ENCODE data around the gene LRRC8A. TPM values are rescaled to one million over a fixed set of nuclear protein-coding genes. Genes with fewer than 3 reads are reported as not detected.
"Not testable (repeated sequence)": the region's sequence is repeated elsewhere in the genome, so short reads cannot be mapped to it uniquely, and the experiment has no call there.

The LRRC8A gene
- total RNA-seq, 4 donors from 2014 or later, result 37.8 to 67.1 (median 47.8) TPM

- DNase-seq (ENCODE audit: low spot score) (no peak), ATAC-seq (ENCODE audit: low FRiP score) (no peak)
- no peak for TF ChIP-seq CTCF (IDR thresholded peaks at IDR 0.05)
These were observed 65.3 kb downstream of the LRRC8A start for GRCh38 chr9:128947277-128947526.

GRCh38 chr9:128947527-128948301 is 65.8 kb downstream of the LRRC8A start, which contains the start of the genes DOLK and NUP188:
DOLK (minus strand) TSS chr9:128947603; CDS start chr9:128947303, 300 bp downstream.
NUP188 (plus strand) TSS chr9:128947699; CDS start chr9:128947720, 21 bp downstream.
- TF ChIP-seq CTCF (IDR thresholded peaks at IDR 0.05), result peak in 1 of 3 donors; percentile 20
- DNase-seq (ENCODE audit: low spot score), result peak; percentile 98
- ATAC-seq (ENCODE audit: low FRiP score), result peak; percentile 84

GRCh38 chr9:128961403-128961802 is 79.5 kb downstream of the LRRC8A start:
- DNase-seq (ENCODE audit: low spot score); ATAC-seq (ENCODE audit: low FRiP score): not testable (repeated sequence)

Other genes with a start within 250 kb of the LRRC8A start
- 10 to 100 TPM; 12.8 to 24.7 (median 21.3) TPM for gene DYNC2I2, start 225.3 kb upstream of the LRRC8A start, total RNA-seq
- 100 to 1,000 TPM; 112 to 226 (median 139) TPM for gene SET, start 192.9 kb upstream of the LRRC8A start, total RNA-seq
- 10 to 100 TPM in 1 of 4 donors, 1 to 10 TPM in 3; 4.2 to 12.0 (median 7.5) TPM for gene PKN3, start 179.6 kb upstream of the LRRC8A start, total RNA-seq
- 10 to 100 TPM; 23.6 to 40.6 (median 30.8) TPM for gene ZDHHC12, start 158.0 kb upstream of the LRRC8A start, total RNA-seq
- gene ZER1, start 110.2 kb upstream of the LRRC8A start, total RNA-seq, result 10 to 100 TPM; 20.9 to 43.1 (median 30.7) TPM
- 10 to 100 TPM; 12.1 to 21.4 (median 14.9) TPM for gene TBC1D13, start 94.9 kb upstream of the LRRC8A start, total RNA-seq
- gene ENDOG, start 63.6 kb upstream of the LRRC8A start, total RNA-seq, result 10 to 100 TPM; 14.1 to 29.9 (median 20.3) TPM
- gene SPOUT1, start 52.3 kb upstream of the LRRC8A start, total RNA-seq, result 10 to 100 TPM; 15.1 to 25.1 (median 21.2) TPM
- gene KYAT1, start 183 bp upstream of the LRRC8A start, total RNA-seq, result 1 to 10 TPM; 2.9 to 9.3 (median 4.1) TPM
- gene PHYHD1, start 38.8 kb downstream of the LRRC8A start, total RNA-seq, result 10 to 100 TPM; 14.4 to 43.8 (median 32.4) TPM
- 10 to 100 TPM; 13.3 to 23.2 (median 17.7) TPM for gene DOLK, start 65.5 kb downstream of the LRRC8A start, total RNA-seq
- 10 to 100 TPM; 27.2 to 70.6 (median 38.3) TPM for gene NUP188, start 65.6 kb downstream of the LRRC8A start, total RNA-seq
- 10 to 100 TPM; 55.5 to 75.5 (median 65.1) TPM for gene SH3GLB2, start 146.2 kb downstream of the LRRC8A start, total RNA-seq
- gene MIGA2, start 154.5 kb downstream of the LRRC8A start, total RNA-seq, result 10 to 100 TPM; 19.4 to 38.5 (median 20.9) TPM
- 1 to 10 TPM; 4.8 to 7.2 (median 6.6) TPM for gene DOLPP1, start 199.0 kb downstream of the LRRC8A start, total RNA-seq
- 100 to 1,000 TPM in 1 of 4 donors, 10 to 100 TPM in 3; 47.3 to 107 (median 59.5) TPM for gene CRAT, start 228.7 kb downstream of the LRRC8A start, total RNA-seq
- 10 to 100 TPM; 37.2 to 49.5 (median 41.8) TPM for gene PTPA, start 229.3 kb downstream of the LRRC8A start, total RNA-seq

All from omental fat pad (tissue), 4 donors.